Measurements from ENCODE around the gene ANKRD33B.

GRCh38 chr5:10685115-10685521 lies 121.2 kb downstream of the ANKRD33B start:
- no peak for TF ChIP-seq CTCF (IDR thresholded peaks at IDR 0.05)
- TF ChIP-seq EZH2 (IDR thresholded peaks at IDR 0.05), result no peak

Measured in neural progenitor cell (in vitro differentiated cells).